RWPE2 (cell line): ENCODE data around the gene ABHD11.
A peak's percentile ranks its signal among the peaks of the same experiment; 100 is the strongest.

Source experiments
- ATAC-seq: fragments of 200-7000 bp; cut with Tn5 transposase; 3 replicates; pipeline ENCODE4 v1.9.1; 2021; ENCODE audit warnings: low read depth
- DNase-seq: peaks from one replicate; pipeline ENCODE4 v3.0.0-alpha.2; 2020; ENCODE audit warnings: low spot score
- H3K27ac ChIP-seq: fragments of 450-650 bp; 2 replicates; pipeline ENCODE4 v1.5.1; 2017; ENCODE audit warnings: mild to moderate bottlenecking; ENCODE audit not compliant: poor library complexity, severe bottlenecking
- H3K27me3 ChIP-seq: fragments of 250-450 bp; sonication (Bioruptor Pico); 2 replicates; pipeline ENCODE4 v1.5.1; 2021; ENCODE audit warnings: mild to moderate bottlenecking, moderate library complexity; ENCODE audit not compliant: insufficient read depth, poor library complexity, severe bottlenecking
- H3K36me3 ChIP-seq: fragments of 250-450 bp; sonication (Bioruptor Pico); 2 replicates; pipeline ENCODE4 v1.5.1; 2020; ENCODE audit warnings: low read depth, mild to moderate bottlenecking, moderate library complexity
- H3K4me1 ChIP-seq: fragments of 250-450 bp; sonication (Bioruptor Pico); 2 replicates; pipeline ENCODE4 v1.5.1; 2021; ENCODE audit warnings: mild to moderate bottlenecking, moderate library complexity; ENCODE audit not compliant: insufficient read depth, poor library complexity, severe bottlenecking
- H3K4me3 ChIP-seq: fragments of 250-450 bp; sonication (Bioruptor Pico); 2 replicates; pipeline ENCODE4 v1.5.1; 2021; ENCODE audit warnings: mild to moderate bottlenecking, moderate library complexity; ENCODE audit not compliant: severe bottlenecking
- H3K9me3 ChIP-seq: fragments of 250-450 bp; sonication (Bioruptor Pico); 2 replicates; pipeline ENCODE4 v1.5.1; 2021; ENCODE audit warnings: mild to moderate bottlenecking, moderate library complexity; ENCODE audit not compliant: severe bottlenecking
- CTCF ChIP-seq: fragments of 450-650 bp; IDR thresholded peaks from one replicate; pipeline ENCODE4 v1.5.1; 2017; ENCODE audit warnings: mild to moderate bottlenecking, moderate library complexity; ENCODE audit not compliant: poor library complexity, severe bottlenecking

The ABHD11 gene

GRCh38 chr7:73704640-73705550 is 33.7 kb downstream of the ABHD11 start:
- Histone ChIP-seq H3K27ac (peak overlapping the region; percentile 72), H3K36me3 (peaks cover 36% of the 10 kb centered on the region), H3K4me3 (no peak overlapping the region), H3K27me3 (no peaks in the 10 kb centered on the region), H3K4me1 (peaks cover 29% of the 10 kb centered on the region), H3K9me3 (no peaks in the 10 kb centered on the region)
- TF ChIP-seq CTCF, result no peak
- DNase-seq, result no peak
- ATAC-seq, result peak; percentile 62

GRCh38 chr7:73703757-73704639 is 34.6 kb downstream of the ABHD11 start:
- no peak for TF ChIP-seq CTCF
- no peak overlapping the region for H3K4me3 ChIP-seq
- H3K4me1 ChIP-seq, result peaks cover 29% of the 10 kb centered on the region
- H3K9me3 ChIP-seq, result no peaks in the 10 kb centered on the region
- H3K27ac ChIP-seq, result peak overlapping the region; percentile 72
- H3K36me3 ChIP-seq, result peaks cover 36% of the 10 kb centered on the region
- ATAC-seq, result no peak
- H3K27me3 ChIP-seq, result no peaks in the 10 kb centered on the region
- DNase-seq, result no peak

- Histone ChIP-seq H3K4me3 (no peak overlapping the region), H3K27ac (no peak overlapping the region), H3K4me1 (peaks cover 29% of the 10 kb centered on the region), H3K9me3 (no peaks in the 10 kb centered on the region), H3K36me3 (peaks cover 38% of the 10 kb centered on the region), H3K27me3 (no peaks in the 10 kb centered on the region)
- ATAC-seq (no peak), DNase-seq (no peak)
- no peak for TF ChIP-seq CTCF
These were observed 35.4 kb downstream of the ABHD11 start for GRCh38 chr7:73703225-73703624.

DNA sequence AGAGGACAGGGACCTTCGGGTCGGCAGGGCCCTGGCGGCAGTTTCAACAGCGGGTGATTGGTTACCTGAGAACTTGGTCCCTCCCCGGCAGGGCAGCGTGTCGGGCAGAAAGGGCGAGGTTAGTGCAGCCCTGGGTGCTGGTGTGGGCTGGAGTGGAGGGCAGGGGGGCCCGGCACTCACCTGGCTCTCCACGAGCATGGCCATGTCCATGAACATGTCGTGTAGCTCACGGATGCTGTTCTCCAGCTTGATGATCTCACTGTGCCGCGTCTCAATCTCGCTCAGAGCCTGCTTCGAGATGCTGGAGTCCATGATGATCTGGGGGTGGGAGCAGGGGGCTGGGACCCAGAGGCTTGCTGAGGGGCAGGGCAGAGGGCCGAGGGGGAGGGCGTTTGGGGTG is 35.9 kb downstream of the ABHD11 start:
- H3K27ac ChIP-seq, result no peak overlapping the region
- H3K4me3 ChIP-seq, result no peak overlapping the region
- no peaks in the 10 kb centered on the region for H3K27me3 ChIP-seq
- H3K9me3 ChIP-seq, result no peaks in the 10 kb centered on the region
- no peak for DNase-seq
- peaks cover 42% of the 10 kb centered on the region for H3K36me3 ChIP-seq
- no peak for TF ChIP-seq CTCF
- H3K4me1 ChIP-seq, result peaks cover 27% of the 10 kb centered on the region
- ATAC-seq, result no peak
